Fibroblast of villous mesenchyme (primary cell): ENCODE results near the gene GCM1. TPM values are rescaled to one million over a fixed set of nuclear protein-coding genes. Genes with fewer than 3 reads are reported as not detected.

Source experiments
- DNase-seq: peaks from one replicate; pipeline ENCODE4 v3.0.0-alpha.2; 2010; ENCODE audit warnings: low read depth
- H3K4me3 ChIP-seq: 2 replicates; pipeline ENCODE4 v1.5.1; 2011; ENCODE audit warnings: low read depth, mild to moderate bottlenecking, low read length
- total RNA-seq: library from RNA; depleted of rRNA; stranded (reverse); fragments of >200 nt; gene quantifications from 2 replicates; pipeline ENCODE4 v1.2.3, GENCODE V29; 2012
- TF ChIP-seq, protein P1 (sequence below): IDR thresholded peaks from 2 replicates; pipeline ENCODE4 v1.5.1; 2012; ENCODE audit warnings: low read depth, mild to moderate bottlenecking, low read length; ENCODE audit not compliant: insufficient read depth

GCM1 gene, protein sequence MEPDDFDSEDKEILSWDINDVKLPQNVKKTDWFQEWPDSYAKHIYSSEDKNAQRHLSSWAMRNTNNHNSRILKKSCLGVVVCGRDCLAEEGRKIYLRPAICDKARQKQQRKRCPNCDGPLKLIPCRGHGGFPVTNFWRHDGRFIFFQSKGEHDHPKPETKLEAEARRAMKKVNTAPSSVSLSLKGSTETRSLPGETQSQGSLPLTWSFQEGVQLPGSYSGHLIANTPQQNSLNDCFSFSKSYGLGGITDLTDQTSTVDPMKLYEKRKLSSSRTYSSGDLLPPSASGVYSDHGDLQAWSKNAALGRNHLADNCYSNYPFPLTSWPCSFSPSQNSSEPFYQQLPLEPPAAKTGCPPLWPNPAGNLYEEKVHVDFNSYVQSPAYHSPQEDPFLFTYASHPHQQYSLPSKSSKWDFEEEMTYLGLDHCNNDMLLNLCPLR
- total RNA-seq, result not detected in 2 replicates

GRCh38 chr6:53148684-53149083 lies at the start of gene GCM1:
Gene GCM1 (minus strand): TSS chr6:53148841. CDS start chr6:53145632, 3,209 bp downstream.
- TF ChIP-seq, protein P1, sequence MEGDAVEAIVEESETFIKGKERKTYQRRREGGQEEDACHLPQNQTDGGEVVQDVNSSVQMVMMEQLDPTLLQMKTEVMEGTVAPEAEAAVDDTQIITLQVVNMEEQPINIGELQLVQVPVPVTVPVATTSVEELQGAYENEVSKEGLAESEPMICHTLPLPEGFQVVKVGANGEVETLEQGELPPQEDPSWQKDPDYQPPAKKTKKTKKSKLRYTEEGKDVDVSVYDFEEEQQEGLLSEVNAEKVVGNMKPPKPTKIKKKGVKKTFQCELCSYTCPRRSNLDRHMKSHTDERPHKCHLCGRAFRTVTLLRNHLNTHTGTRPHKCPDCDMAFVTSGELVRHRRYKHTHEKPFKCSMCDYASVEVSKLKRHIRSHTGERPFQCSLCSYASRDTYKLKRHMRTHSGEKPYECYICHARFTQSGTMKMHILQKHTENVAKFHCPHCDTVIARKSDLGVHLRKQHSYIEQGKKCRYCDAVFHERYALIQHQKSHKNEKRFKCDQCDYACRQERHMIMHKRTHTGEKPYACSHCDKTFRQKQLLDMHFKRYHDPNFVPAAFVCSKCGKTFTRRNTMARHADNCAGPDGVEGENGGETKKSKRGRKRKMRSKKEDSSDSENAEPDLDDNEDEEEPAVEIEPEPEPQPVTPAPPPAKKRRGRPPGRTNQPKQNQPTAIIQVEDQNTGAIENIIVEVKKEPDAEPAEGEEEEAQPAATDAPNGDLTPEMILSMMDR, result no peak

DNA sequence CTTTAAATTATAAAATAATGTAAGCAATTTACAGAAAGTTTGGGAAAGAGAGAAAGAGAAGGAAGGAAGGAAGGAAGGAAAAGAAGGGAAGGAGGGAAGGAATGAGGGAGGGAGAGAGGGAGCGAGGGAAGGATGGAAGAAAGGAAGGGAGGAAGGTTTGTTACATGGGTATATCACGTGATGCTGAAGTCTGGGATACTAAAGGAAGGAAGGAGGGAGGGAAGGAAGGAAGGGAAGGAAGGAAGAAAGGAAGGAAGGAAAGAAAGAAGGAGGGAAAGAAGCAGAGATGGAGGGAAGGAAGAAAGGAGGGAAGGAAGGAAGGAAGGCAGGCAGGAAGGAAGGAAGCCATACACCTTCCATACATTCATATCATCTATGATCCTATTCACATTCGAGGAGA lies 48.9 kb upstream of the GCM1 start:
- no peak for DNase-seq
- H3K4me3 ChIP-seq, result no peak overlapping the region
- TF ChIP-seq, protein P1, result no peak

More at GRCh38 chr6:53148684-53149083, at the start of gene GCM1:
- no peak for DNase-seq
- H3K4me3 ChIP-seq, result no peak within 1 kb of the TSS

DNA sequence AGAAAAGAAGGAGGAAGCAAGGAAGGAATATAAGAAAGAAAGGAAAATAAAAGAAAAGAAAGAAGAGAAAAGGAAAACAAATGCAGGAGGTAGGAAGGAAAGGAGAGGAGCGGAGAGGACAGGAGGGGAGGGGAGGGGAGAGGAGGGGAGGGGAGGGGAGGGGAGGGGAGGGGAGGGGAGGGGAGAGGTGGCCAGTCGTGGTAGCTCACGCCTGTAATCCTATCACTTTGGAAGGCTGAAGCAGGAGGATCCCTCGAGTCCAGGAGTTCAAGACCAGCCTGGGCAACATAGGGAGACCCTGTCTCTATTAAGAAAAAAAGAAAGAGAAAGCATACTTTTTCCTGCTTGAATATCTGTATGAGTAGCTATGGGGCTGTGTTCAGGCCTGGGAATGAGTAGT lies 46.4 kb upstream of the GCM1 start:
- DNase-seq, result no peak
- H3K4me3 ChIP-seq, result no peak overlapping the region
- TF ChIP-seq, protein P1, result no peak

- no peak overlapping the region for H3K4me3 ChIP-seq
- peak; percentile 12 for DNase-seq
- TF ChIP-seq, protein P1, result no peak
Measured at GRCh38 chr6:53192682-53193188, 44.1 kb upstream of the GCM1 start.

- TF ChIP-seq, protein P1, result no peak
- DNase-seq, result no peak
Measured at GRCh38 chr6:53189554-53189953, 40.9 kb upstream of the GCM1 start.

DNA sequence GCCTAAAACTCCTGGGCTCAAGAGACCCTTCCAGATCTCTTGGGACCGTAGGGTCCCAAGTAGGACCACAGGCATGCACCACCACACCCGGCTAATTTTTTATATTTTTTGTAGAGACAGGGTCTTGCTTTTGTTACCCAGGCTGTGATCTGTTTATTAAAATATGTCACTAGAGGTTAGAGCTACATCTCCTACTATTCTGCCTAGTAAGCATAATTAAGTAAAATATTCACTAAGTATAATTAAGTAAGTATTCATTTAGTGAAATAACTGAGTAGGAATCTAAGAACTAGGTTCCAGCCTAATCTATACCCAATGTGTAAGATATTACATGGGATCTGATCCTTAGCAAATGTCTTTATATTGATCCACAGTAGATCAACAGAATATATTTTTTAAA lies 40.2 kb upstream of the GCM1 start:
- H3K4me3 ChIP-seq, result no peak overlapping the region
- TF ChIP-seq, protein P1, result no peak
- no peak for DNase-seq

More at GRCh38 chr6:53189554-53189953, 40.9 kb upstream of the GCM1 start:
- no peak overlapping the region for H3K4me3 ChIP-seq
